ENCODE data around the gene RNU6-1.

DNA sequence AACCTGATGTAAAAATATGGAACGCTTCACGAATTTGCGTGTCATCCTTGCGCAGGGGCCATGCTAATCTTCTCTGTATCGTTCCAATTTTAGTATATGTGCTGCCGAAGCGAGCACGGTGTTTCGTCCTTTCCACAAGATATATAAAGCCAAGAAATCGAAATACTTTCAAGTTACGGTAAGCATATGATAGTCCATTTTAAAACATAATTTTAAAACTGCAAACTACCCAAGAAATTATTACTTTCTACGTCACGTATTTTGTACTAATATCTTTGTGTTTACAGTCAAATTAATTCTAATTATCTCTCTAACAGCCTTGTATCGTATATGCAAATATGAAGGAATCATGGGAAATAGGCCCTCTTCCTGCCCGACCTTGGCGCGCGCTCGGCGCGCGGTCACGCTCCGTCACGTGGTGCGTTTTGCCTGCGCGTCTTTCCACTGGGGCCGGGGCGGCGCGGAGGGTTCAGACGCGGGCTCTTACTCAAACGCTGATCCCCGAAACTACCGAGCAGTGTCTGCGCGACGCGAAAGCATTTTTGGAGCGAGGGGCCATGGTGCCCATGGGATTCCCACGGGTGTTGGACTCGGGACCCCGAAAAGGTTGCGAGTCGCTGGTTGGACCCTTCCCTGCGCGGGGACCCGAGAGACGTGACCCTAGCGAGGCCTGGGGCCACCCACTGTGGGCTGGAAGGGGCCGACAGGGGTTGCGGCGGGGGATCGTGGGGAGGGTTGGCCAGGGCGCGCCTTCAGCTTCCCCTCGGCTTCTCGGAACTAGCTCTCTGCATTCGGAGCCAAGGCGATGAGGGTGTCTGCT is at the start of gene RNU6-1:
- TF ChIP-seq, protein P1, sequence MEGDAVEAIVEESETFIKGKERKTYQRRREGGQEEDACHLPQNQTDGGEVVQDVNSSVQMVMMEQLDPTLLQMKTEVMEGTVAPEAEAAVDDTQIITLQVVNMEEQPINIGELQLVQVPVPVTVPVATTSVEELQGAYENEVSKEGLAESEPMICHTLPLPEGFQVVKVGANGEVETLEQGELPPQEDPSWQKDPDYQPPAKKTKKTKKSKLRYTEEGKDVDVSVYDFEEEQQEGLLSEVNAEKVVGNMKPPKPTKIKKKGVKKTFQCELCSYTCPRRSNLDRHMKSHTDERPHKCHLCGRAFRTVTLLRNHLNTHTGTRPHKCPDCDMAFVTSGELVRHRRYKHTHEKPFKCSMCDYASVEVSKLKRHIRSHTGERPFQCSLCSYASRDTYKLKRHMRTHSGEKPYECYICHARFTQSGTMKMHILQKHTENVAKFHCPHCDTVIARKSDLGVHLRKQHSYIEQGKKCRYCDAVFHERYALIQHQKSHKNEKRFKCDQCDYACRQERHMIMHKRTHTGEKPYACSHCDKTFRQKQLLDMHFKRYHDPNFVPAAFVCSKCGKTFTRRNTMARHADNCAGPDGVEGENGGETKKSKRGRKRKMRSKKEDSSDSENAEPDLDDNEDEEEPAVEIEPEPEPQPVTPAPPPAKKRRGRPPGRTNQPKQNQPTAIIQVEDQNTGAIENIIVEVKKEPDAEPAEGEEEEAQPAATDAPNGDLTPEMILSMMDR (IDR thresholded peaks at IDR 0.05) = no peak
- TF ChIP-seq POLR2A (IDR thresholded peaks at IDR 0.05) = peak in 1 of 2 donors; percentile 61
